ENCODE data around the gene ITPRIP. TPM values are rescaled to one million over a fixed set of nuclear protein-coding genes. Genes with fewer than 3 reads are reported as not detected.

Gene ITPRIP
- total and polyA plus RNA-seq, 5 donors from 2014 or later = 10.9 to 68.4 (median 13.4) TPM

DNA sequence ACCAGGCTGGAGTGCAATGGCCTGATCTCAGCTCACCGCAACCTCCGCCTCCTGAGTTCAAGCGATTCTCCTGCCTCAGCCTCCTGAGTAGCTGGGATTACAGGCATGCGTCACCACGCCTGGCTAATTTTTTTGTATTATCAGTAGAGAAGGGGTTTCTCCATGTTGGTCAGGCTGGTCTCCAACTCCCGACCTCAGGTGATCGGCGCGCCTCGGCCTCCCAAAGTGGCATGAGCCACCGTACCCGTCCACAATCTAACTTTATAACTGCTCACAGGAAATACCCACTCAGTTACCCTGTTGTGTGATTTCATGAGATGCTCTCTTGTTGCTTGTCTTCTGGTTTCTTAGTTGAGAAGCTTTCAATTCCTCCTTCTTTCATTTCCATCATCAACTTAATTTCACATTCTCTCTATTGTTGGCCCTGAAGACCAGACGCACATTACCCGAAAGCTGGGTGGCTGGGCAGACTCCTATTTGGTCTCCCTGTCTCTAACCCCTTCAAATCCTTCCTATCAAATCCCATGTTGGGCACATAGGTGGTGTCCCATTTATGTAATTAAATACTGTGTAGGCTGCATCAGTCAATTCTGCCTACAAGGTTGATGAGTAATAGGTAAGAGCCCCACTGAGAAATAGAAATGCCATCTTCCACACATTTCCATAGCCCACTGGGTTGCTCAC is 70.4 kb downstream of the ITPRIP start:
- Mint-ChIP-seq H3K27me3 (peaks cover 7% of the 10 kb centered on the region), H3K9me3 (no peaks in the 10 kb centered on the region), H3K27ac (peak overlapping the region; percentile 94 to 98 (median 97)), H3K4me3 (peak overlapping the region; percentile 95 to 98 (median 96)), H3K4me1 (peaks cover 29 to 64% (median 48%) of the 10 kb centered on the region in 4 donors), H3K36me3 (peaks cover 21% of the 10 kb centered on the region)
- Histone ChIP-seq H3K27ac (ENCODE audit: insufficient read depth, low read length, poor library complexity, severe bottlenecking) (peak overlapping the region; percentile 94), H3K27me3 (ENCODE audit: control insufficient read depth, insufficient read depth, low read length) (no peaks in the 10 kb centered on the region), H3K9me3 (ENCODE audit: control insufficient read depth in 2 of 2, low read length in 2 of 2) (no peaks in the 10 kb centered on the region), H3K4me1 (ENCODE audit: control insufficient read depth, insufficient read depth, low read length, poor library complexity, severe bottlenecking) (peaks cover 41% of the 10 kb centered on the region), H3K4me3 (ENCODE audit: low read depth, low read length) (peak overlapping the region; percentile 99), H3K36me3 (ENCODE audit: control insufficient read depth, insufficient read depth, low read length) (peaks cover 42% of the 10 kb centered on the region)
- no peak for DNase-seq
- no peak for ATAC-seq (ENCODE audit: low read depth in 2 of 2)

- Mint-ChIP-seq H3K36me3 (peaks cover 30% of the 10 kb centered on the region), H3K9me3 (no peaks in the 10 kb centered on the region), H3K4me3 (peak overlapping the region in 1 of 4 donors; percentile 62), H3K27ac (no peak overlapping the region), H3K27me3 (peaks cover 7% of the 10 kb centered on the region), H3K4me1 (peaks cover 38 to 89% (median 67%) of the 10 kb centered on the region in 4 donors)
- Histone ChIP-seq H3K27ac (ENCODE audit: insufficient read depth, low read length, poor library complexity, severe bottlenecking) (no peak overlapping the region), H3K4me3 (ENCODE audit: low read depth, low read length) (peak overlapping the region; percentile 28), H3K4me1 (ENCODE audit: control insufficient read depth, insufficient read depth, low read length, poor library complexity, severe bottlenecking) (peaks cover 58% of the 10 kb centered on the region), H3K27me3 (ENCODE audit: control insufficient read depth, insufficient read depth, low read length) (no peaks in the 10 kb centered on the region), H3K36me3 (ENCODE audit: control insufficient read depth, insufficient read depth, low read length) (peaks cover 66% of the 10 kb centered on the region), H3K9me3 (ENCODE audit: control insufficient read depth in 2 of 2, low read length in 2 of 2) (no peaks in the 10 kb centered on the region)
- DNase-seq (no peak), ATAC-seq (ENCODE audit: low read depth in 2 of 2) (no peak)
Observed at GRCh38 chr10:104264783-104265182, 73.5 kb downstream of the ITPRIP start.

DNA sequence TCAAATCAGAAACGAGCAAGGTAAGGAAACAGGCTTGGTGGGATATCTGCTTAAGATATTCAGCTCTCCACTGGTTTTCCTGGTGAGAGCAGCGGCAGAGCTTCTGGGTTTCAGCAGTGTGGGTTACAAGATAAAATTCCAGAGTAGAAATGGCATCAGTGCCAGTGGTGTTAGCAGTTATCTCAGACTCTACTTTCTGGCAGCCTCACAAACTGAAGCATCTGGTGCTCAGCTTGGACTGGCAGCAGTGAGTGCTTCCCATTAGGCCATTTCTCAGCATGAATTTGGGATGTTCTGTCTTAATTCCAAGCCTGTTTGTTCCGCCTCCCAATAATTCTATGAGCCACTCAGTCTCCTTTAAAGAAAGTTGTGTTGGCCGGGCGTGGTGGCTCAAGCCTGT is 76.2 kb downstream of the ITPRIP start:
- peaks cover 48% of the 10 kb centered on the region for H3K4me1 ChIP-seq (ENCODE audit: control insufficient read depth, insufficient read depth, low read length, poor library complexity, severe bottlenecking)

DNA sequence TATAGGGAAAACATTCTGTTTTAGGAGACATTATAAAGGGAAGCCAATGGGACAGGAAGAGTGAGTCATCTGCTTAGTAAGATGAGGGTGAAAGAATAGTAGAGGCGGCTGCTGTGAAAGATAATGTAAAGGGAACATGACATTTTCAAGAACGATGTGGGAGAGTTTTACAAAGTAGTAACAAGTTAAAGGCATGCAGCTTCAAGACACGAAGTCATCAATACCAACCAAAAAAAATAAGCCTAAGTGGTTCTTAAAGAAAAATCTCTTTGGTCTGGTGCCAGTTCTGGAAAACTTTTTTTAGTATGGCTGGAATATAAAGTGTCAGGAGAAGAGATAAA is 77.5 kb downstream of the ITPRIP start:
- Histone ChIP-seq H3K27me3 (ENCODE audit: control insufficient read depth, insufficient read depth, low read length) (no peaks in the 10 kb centered on the region), H3K4me3 (ENCODE audit: low read depth, low read length) (peak overlapping the region; percentile 35), H3K36me3 (ENCODE audit: control insufficient read depth, insufficient read depth, low read length) (peaks cover 69% of the 10 kb centered on the region), H3K9me3 (ENCODE audit: control insufficient read depth in 2 of 2, low read length in 2 of 2) (no peaks in the 10 kb centered on the region), H3K27ac (ENCODE audit: insufficient read depth, low read length, poor library complexity, severe bottlenecking) (peak overlapping the region; percentile 64), H3K4me1 (ENCODE audit: control insufficient read depth, insufficient read depth, low read length, poor library complexity, severe bottlenecking) (peaks cover 51% of the 10 kb centered on the region)
- peak in 1 of 3 donors; percentile 44 for DNase-seq
- peaks cover 32 to 88% (median 73%) of the 10 kb centered on the region in 4 donors for H3K4me1 Mint-ChIP-seq
- peaks cover 4% of the 10 kb centered on the region for H3K27me3 Mint-ChIP-seq
- ATAC-seq (ENCODE audit: low read depth in 2 of 2) = peak; percentile 68 to 71
- H3K27ac Mint-ChIP-seq = peak overlapping the region; percentile 80 to 93 (median 89)
- H3K36me3 Mint-ChIP-seq = peaks cover 44% of the 10 kb centered on the region
- peak overlapping the region; percentile 7 to 64 (median 32) for H3K4me3 Mint-ChIP-seq
- no peaks in the 10 kb centered on the region for H3K9me3 Mint-ChIP-seq

More for the DNA sequence above, 76.2 kb downstream of the ITPRIP start:
- DNase-seq (no peak), ATAC-seq (ENCODE audit: low read depth in 2 of 2) (no peak)
- Mint-ChIP-seq H3K36me3 (peaks cover 47% of the 10 kb centered on the region), H3K27me3 (peaks cover 4% of the 10 kb centered on the region), H3K4me3 (peak overlapping the region in 1 of 4 donors; percentile 30), H3K4me1 (peaks cover 24 to 87% (median 71%) of the 10 kb centered on the region in 4 donors), H3K27ac (peak overlapping the region; percentile 4 to 89 (median 80)), H3K9me3 (no peaks in the 10 kb centered on the region)
- peaks cover 79% of the 10 kb centered on the region for H3K36me3 ChIP-seq (ENCODE audit: control insufficient read depth, insufficient read depth, low read length)
- H3K4me3 ChIP-seq (ENCODE audit: low read depth, low read length) = no peak overlapping the region
- H3K9me3 ChIP-seq (ENCODE audit: control insufficient read depth in 2 of 2, low read length in 2 of 2) = no peaks in the 10 kb centered on the region
- H3K27me3 ChIP-seq (ENCODE audit: control insufficient read depth, insufficient read depth, low read length) = no peaks in the 10 kb centered on the region
- no peak overlapping the region for H3K27ac ChIP-seq (ENCODE audit: insufficient read depth, low read length, poor library complexity, severe bottlenecking)

DNA sequence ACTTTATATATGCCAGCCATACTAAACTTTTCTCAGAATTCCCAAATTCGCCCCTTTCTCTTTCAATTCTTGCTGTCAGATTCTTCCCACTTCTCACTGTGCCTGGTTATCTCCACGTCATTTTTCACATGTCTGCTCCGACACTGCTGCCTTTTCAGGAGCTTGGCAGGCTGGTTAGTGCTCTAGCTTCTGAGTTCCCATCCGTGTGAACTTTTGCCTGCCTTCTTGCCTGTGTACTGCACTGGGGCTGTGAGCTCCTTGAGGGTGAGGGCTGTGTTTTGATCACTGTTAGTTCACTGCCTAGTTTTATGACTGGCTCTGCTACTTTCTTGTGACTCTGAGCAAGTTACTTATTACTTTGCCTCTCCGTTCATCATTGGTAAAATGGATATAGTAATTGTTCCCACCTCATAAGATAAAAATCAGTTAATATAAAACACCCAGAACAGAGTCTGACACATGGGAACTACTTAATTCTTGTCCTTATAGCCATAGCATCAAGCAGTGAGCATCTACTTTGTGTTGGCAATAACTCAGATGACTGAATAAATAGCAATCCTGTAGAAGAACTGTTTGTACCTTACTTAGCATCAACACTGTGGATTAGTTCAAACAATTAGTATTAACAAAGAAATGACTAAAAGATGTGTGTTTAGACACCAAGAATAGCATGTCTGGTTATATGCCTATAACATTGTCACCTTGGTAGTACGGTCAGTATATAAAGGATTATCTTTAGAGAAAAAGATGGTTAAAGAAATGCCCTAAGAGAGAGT is 78.1 kb downstream of the ITPRIP start:
- ATAC-seq (ENCODE audit: low read depth in 2 of 2) = peak in 1 of 2 donors; percentile 13
- Mint-ChIP-seq H3K27me3 (peaks cover 4% of the 10 kb centered on the region), H3K27ac (peak overlapping the region; percentile 85 to 93 (median 89)), H3K4me3 (peak overlapping the region; percentile 7 to 64 (median 32)), H3K36me3 (peaks cover 39% of the 10 kb centered on the region), H3K9me3 (no peaks in the 10 kb centered on the region), H3K4me1 (peaks cover 35 to 86% (median 71%) of the 10 kb centered on the region in 4 donors)
- DNase-seq = no peak
- H3K27me3 ChIP-seq (ENCODE audit: control insufficient read depth, insufficient read depth, low read length) = no peaks in the 10 kb centered on the region
- H3K4me3 ChIP-seq (ENCODE audit: low read depth, low read length) = peak overlapping the region; percentile 35
- peaks cover 50% of the 10 kb centered on the region for H3K4me1 ChIP-seq (ENCODE audit: control insufficient read depth, insufficient read depth, low read length, poor library complexity, severe bottlenecking)
- peak overlapping the region; percentile 64 for H3K27ac ChIP-seq (ENCODE audit: insufficient read depth, low read length, poor library complexity, severe bottlenecking)
- H3K9me3 ChIP-seq (ENCODE audit: control insufficient read depth in 2 of 2, low read length in 2 of 2) = no peaks in the 10 kb centered on the region
- H3K36me3 ChIP-seq (ENCODE audit: control insufficient read depth, insufficient read depth, low read length) = peaks cover 64% of the 10 kb centered on the region

Other genes with a start within 250 kb of the ITPRIP start
- gene SFR1, start 216.3 kb downstream of the ITPRIP start, total RNA-seq = 12.9 TPM
- gene SFR1, start 216.3 kb downstream of the ITPRIP start, polyA plus RNA-seq = 10 to 100 TPM; 14.5 to 19.6 (median 15.3) TPM
- not detected for gene CFAP43, start 106.1 kb downstream of the ITPRIP start, total RNA-seq
- not detected for gene CFAP43, start 106.1 kb downstream of the ITPRIP start, polyA plus RNA-seq
- gene GSTO1, start 83.6 kb downstream of the ITPRIP start, total RNA-seq = 39.9 TPM
- gene GSTO1, start 83.6 kb downstream of the ITPRIP start, polyA plus RNA-seq = 100 to 1,000 TPM; 176 to 199 (median 184) TPM
- 1.7 TPM for gene GSTO2, start 69.3 kb downstream of the ITPRIP start, total RNA-seq
- 1 to 10 TPM in 2 of 4 donors, under 1 TPM in 2; 0.35 to 3.6 (median 1.1) TPM for gene GSTO2, start 69.3 kb downstream of the ITPRIP start, polyA plus RNA-seq
- not detected for gene CFAP58, start 15.4 kb upstream of the ITPRIP start, total RNA-seq
- under 1 TPM in 1 of 4 donors, not detected in 3; 0.51 TPM for gene CFAP58, start 15.4 kb upstream of the ITPRIP start, polyA plus RNA-seq